T-helper 1 cell treated with Interleukin-12 subunit alpha and Interleukin-12 subunit beta and Interleukin-4 antibody, amounts not matched to agents 30 μg/mL and 1 μg/mL, for 36 hours (primary cell): ENCODE data around the gene ANKRD36C.
"Not testable (repeated sequence)": the region's sequence is repeated elsewhere in the genome, so short reads cannot be mapped to it uniquely, and the experiment has no call there.

Experiments used
- H3K27ac Mint-ChIP-seq: one replicate; pipeline ENCODE4 v1.8.0; 2021; ENCODE audit warnings: mild to moderate bottlenecking, mixed read lengths
- H3K27me3 Mint-ChIP-seq: one replicate; pipeline ENCODE4 v1.8.0; 2021; ENCODE audit warnings: low read depth, mixed read lengths
- H3K36me3 Mint-ChIP-seq: one replicate; pipeline ENCODE4 v1.8.0; 2021; ENCODE audit warnings: low read depth, mixed read lengths
- H3K4me1 Mint-ChIP-seq: one replicate; pipeline ENCODE4 v1.8.0; 2021; ENCODE audit warnings: low read depth, mixed read lengths
- H3K4me3 Mint-ChIP-seq: one replicate; pipeline ENCODE4 v1.8.0; 2021; ENCODE audit warnings: mild to moderate bottlenecking, moderate library complexity, mixed read lengths
- H3K9me3 Mint-ChIP-seq: one replicate; pipeline ENCODE4 v1.8.0; 2021; ENCODE audit warnings: mixed read lengths

ANKRD36C gene

DNA sequence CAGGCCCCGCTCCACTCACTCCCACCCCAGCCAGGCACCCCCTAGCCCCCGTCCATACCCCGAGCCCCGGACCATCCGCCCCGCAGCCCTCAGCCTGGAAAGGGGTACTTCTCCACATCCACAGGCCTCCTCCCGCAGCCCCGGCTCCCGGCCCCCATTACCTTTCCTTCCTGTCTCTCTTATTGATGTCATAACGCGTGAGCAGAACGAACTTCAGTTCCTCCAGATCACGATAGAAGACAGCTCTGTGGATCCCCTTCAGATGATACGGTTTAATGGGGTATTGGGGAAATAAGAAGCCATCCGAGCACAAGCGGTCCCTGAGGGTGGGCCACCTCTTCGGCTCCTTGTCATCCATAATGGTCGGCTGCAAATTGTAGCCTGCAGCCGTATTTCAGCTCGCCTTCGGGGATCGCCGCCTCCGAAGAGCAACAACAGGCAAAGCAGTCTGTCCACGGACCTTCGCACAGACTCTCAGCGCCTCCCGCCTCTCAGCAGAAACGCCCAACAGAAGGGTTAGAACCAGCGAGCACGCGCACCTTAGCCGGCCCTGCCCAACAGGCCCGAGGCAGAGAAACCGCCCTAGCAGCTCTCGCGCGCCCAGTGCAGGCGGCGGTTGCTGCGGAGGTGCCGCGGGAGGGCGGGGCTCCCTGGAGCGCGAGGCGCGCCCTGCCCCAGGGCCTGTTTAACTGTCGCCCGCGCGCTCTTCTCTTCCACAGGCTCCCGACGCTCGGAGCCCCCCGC is at the start of gene ANKRD36C:
ANKRD36C (minus strand) TSS at position 474 of the 744 bp plus-strand sequence; CDS start at position 358, 116 bp downstream.
- H3K36me3 Mint-ChIP-seq, H3K4me1 Mint-ChIP-seq, H3K9me3 Mint-ChIP-seq: not testable (repeated sequence)
- H3K27me3 Mint-ChIP-seq: peaks cover 24% of the 10 kb centered on the region
- H3K27ac Mint-ChIP-seq: peak within 1 kb of the TSS; percentile 98
- H3K4me3 Mint-ChIP-seq: peak within 1 kb of the TSS; percentile 96

DNA sequence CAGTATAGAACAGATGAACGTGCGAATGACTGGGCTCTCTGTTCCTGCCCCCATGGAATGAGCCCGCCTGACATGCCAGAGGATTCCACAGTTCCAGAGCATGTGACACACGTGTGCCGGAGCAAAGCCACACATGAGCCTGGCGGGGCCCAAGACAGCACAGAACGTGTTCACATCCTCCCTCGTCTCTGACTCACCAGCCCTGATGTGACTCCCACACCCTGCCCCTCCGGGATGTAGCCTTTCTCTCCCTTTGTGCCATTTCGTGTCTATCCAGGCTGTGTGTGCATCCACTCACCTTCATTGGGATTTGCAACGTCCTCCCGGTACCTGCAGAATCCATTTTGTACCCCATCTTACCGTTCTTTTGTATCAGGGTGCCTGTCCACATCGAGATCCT is 43.9 kb upstream of the ANKRD36C start:
- H3K36me3 Mint-ChIP-seq, H3K27me3 Mint-ChIP-seq, H3K9me3 Mint-ChIP-seq, H3K27ac Mint-ChIP-seq, H3K4me1 Mint-ChIP-seq, H3K4me3 Mint-ChIP-seq: not testable (repeated sequence)

DNA sequence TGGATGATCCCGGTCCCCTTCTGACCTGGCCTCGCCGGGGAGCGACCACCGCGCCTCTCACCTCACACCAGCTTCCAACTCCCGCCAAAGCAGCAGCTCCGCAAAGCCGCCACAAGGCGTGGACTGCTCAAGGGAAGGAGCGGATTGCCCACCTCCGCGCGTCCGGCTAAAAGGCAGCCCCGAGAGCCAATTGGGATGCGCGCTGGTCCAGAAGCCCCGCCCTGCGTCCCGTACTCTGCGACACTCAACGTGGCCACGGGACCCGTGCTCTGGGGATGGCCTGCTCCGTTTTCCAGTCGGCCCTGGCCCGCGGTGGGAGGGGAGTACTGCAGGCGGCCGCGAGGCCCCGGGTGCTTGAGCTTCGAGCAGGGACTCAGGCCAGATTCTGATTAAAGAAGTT is 43.2 kb upstream of the ANKRD36C start, which contains the start of gene GPAT2:
GPAT2 (minus strand) TSS at position 125 of the 400 bp plus-strand sequence. CDS start 2,557 bp downstream, outside the sequence.
- not testable (repeated sequence) for H3K4me1 Mint-ChIP-seq, H3K27me3 Mint-ChIP-seq, H3K36me3 Mint-ChIP-seq, H3K27ac Mint-ChIP-seq, H3K4me3 Mint-ChIP-seq, H3K9me3 Mint-ChIP-seq

DNA sequence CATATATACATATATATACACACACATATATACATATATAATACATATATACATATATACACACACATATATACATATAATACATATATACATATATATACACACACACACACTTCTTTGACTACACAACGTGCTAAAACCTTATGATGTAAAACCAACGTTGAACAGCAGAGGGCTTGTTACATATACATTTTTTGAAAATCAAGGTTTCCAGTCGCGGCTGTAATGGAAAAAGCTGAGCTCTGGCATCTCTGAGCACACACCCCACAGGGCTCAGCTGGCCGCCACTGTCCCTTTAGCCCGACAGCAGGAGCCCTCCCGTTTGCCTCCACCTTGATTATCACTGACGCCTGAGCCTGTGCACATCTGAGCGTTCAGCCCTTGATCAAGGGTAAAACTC is 42.4 kb upstream of the ANKRD36C start:
- H3K9me3 Mint-ChIP-seq, H3K4me1 Mint-ChIP-seq, H3K27ac Mint-ChIP-seq, H3K27me3 Mint-ChIP-seq, H3K36me3 Mint-ChIP-seq, H3K4me3 Mint-ChIP-seq: not testable (repeated sequence)

DNA sequence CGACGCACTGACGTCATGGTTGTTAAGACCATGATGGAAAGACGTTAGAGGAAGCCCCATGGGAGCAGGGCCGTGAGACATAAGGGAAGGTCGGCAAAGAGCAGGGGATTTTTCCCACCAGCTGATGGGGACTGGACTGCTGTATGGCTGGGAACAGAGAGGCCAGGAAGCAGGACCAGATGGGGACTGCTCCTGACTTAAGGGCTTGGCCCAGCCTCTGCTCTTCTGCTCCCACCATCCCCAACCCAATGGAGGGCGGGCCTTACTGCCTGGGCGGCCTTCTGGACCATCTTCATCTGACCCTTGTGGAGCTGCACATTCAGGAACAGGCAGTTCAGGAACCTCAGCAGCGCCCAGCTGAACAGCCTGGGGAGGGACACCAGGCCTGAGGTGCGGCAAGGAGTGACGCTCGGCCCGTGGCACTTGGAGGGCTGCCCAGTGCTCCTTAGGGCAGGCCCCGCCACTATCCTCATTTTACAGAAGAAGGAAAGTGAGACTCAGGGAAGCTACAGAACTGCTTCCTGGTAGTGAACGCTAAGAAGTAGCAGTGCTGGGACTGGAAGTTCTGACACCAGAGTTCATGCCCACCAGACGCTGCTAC is 36.2 kb upstream of the ANKRD36C start:
- not testable (repeated sequence) for H3K27me3 Mint-ChIP-seq, H3K4me3 Mint-ChIP-seq, H3K4me1 Mint-ChIP-seq, H3K27ac Mint-ChIP-seq, H3K36me3 Mint-ChIP-seq, H3K9me3 Mint-ChIP-seq

DNA sequence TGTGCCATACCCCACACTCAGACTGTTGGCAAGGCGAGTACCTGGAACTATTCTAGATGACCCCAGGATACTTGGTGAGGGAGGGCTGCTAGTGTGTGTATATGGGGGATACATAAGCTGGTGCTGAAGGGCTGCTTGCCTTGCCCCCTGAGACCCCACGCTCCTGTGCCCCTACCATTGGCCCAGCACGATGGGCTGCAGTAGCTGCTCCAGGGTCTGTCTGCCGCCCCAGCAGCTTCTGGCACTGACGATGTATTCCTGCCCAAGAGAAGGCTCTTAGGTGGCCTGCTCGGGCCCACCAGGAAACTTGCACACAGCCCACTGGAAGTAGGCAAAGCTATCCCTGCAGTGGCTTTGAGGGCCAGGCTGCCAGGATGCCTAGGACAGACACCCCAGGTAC is 34.1 kb upstream of the ANKRD36C start:
- H3K36me3 Mint-ChIP-seq, H3K9me3 Mint-ChIP-seq, H3K27me3 Mint-ChIP-seq, H3K4me1 Mint-ChIP-seq, H3K4me3 Mint-ChIP-seq, H3K27ac Mint-ChIP-seq: not testable (repeated sequence)

DNA sequence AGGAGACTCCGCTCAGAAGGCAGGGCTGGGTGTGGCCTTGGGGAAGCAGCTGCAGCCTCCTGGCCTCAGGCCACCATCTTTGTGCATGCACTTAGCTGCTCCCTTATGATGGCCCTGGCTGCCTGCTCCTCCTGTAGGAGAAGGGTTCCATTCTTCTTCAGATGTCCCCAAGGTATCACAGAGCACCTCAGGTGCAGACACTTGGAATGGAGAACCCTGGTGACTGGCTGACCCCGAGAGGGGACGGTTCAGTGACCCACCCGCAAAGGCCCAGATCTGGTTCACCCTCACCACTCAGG is 33.5 kb upstream of the ANKRD36C start:
- Mint-ChIP-seq H3K36me3 (no peaks in the 10 kb centered on the region), H3K27ac (no peak overlapping the region), H3K4me3 (no peak overlapping the region), H3K9me3 (no peaks in the 10 kb centered on the region), H3K4me1 (peaks cover 3% of the 10 kb centered on the region), H3K27me3 (no peaks in the 10 kb centered on the region)

DNA sequence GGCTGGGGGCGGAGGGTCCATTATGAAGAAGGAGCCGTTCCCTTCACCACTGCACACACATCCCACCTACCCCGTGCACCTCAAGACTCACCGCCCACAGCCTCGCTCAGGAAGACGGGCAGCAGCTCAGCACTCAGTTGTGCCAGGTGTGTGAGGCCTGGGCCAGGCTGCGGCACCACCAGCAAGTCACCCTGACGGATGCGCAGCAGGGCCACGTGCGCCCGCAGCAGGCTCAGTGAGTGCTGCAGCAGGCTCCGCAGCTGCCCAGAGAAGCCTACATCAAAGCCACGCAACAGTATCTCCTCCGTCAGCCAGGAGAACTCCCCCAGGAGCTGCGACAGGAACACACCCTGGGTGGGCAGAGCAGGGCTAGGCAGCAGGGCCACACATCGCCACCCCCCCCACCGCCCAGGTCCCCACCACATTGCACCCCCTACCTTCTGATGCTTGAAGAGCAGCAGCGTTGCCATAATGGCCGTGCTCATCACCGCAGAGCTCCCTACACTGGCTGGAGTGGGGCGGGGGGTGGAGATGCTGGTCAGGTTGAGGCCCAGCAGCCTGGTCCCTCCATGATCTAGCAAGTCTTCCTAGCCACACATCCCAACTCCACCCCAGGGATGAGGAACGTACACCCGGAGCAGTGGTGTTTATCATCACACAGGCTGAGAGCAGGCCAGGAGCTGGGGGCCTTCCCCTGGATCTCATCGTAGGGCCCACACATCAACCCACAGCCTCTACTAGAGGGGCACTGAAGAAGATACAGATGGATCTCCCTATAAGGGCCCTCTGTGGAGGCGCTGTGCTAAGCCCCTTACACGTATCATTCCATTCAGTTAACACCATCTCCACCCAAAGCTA is 32.9 kb upstream of the ANKRD36C start:
- Mint-ChIP-seq H3K9me3 (no peaks in the 10 kb centered on the region), H3K27me3 (no peaks in the 10 kb centered on the region), H3K27ac (no peak overlapping the region), H3K4me3 (no peak overlapping the region), H3K36me3 (no peaks in the 10 kb centered on the region), H3K4me1 (peaks cover 4% of the 10 kb centered on the region)

DNA sequence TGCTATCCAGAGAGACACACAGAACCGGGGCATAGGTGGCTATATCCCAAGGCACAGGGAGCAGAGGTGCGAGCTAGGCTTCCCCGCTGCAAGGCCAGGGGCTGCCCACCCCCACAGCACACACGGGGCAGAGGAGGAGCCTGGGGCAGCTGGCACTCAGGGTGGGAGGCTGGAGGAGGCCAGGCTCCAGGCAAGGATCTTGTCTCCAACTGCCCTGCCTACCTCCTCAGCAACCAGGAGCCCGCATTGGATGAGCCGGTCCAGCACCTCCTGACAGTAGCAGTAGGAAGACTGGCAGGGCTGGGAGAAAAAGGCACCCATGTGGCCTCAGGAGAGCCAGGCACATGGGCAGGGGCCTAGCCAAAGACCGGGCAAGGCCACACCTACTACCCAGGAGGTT is 32.1 kb upstream of the ANKRD36C start:
- not testable (repeated sequence) for H3K9me3 Mint-ChIP-seq, H3K4me3 Mint-ChIP-seq, H3K4me1 Mint-ChIP-seq, H3K27ac Mint-ChIP-seq, H3K36me3 Mint-ChIP-seq, H3K27me3 Mint-ChIP-seq

DNA sequence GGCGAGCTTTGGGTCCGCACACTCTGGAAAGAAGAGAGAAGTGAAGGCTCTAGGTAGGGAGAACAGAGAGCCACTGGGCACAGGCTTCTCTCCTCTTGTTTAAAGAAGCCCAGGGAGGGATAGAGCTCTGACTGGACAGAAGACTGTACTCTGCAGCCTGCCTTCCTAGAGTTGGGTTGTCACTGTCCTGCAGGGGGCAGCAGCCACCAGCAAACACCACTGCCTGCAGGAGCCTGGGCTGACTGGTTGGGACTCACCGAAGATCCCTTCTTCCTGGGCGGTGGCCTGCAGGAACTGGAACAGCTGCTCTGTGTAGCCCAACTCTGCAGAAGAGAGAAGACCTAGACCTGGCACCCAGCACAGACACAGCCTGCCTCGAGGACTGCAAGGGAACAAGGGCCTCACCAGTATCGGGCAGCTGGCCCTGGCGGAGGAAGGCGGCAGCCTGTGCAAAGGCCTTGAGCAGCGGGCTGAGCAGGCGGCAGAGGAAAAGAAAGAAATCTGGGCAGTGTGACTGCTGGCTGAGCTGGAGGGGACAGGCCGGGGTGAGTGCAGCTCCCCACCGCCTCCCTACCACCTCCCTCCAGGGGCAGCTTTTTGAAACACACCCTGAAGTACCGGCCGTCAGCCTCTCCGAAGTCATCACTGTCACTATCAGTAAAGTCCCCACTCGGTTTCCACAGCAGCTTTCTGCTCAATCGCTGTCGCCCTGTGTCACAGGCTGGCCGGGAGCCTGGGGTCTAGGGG is 31.2 kb upstream of the ANKRD36C start:
- not testable (repeated sequence) for H3K27ac Mint-ChIP-seq, H3K9me3 Mint-ChIP-seq, H3K4me1 Mint-ChIP-seq, H3K27me3 Mint-ChIP-seq, H3K4me3 Mint-ChIP-seq, H3K36me3 Mint-ChIP-seq

DNA sequence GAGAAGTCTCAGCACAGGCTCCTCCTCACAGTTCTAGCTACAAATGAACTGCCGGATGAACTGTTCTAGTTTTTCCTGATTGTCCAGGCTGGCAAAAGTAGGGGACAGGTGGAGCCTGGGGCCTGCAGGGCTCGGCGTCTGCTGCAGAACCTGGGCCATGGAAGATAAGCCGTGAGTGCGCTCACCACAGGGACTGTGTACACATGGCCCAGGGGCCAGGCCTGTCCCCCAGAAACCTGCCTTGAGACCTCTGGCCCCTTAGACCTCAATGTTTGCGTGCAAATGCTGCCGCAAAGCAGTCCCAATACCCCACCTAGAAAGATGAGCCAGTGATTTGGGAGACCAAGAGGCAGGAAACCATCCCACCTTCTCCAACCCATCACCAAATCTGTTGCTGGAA is 30.5 kb upstream of the ANKRD36C start:
- H3K4me1 Mint-ChIP-seq, H3K9me3 Mint-ChIP-seq, H3K4me3 Mint-ChIP-seq, H3K27me3 Mint-ChIP-seq, H3K27ac Mint-ChIP-seq, H3K36me3 Mint-ChIP-seq: not testable (repeated sequence)

DNA sequence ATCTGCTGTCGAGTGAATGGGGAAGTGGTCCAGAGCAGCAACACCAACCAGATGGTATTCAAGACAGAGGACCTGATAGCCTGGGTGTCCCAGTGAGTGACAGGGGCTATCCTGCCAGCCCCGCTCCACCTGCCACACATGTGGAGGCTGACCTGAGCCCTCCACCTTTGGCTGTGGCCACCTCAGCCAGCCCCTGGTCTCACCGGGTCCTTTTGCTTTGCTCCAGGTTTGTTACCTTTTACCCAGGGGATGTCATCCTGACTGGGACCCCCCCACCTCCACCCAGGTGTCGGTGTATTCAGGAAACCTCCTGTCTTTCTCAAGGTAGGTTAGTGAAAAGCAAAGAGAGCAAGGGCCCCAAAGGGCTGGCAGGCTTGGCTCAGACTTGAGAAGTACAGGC is 29.5 kb upstream of the ANKRD36C start:
- H3K9me3 Mint-ChIP-seq, H3K4me1 Mint-ChIP-seq, H3K27ac Mint-ChIP-seq, H3K36me3 Mint-ChIP-seq, H3K27me3 Mint-ChIP-seq, H3K4me3 Mint-ChIP-seq: not testable (repeated sequence)

DNA sequence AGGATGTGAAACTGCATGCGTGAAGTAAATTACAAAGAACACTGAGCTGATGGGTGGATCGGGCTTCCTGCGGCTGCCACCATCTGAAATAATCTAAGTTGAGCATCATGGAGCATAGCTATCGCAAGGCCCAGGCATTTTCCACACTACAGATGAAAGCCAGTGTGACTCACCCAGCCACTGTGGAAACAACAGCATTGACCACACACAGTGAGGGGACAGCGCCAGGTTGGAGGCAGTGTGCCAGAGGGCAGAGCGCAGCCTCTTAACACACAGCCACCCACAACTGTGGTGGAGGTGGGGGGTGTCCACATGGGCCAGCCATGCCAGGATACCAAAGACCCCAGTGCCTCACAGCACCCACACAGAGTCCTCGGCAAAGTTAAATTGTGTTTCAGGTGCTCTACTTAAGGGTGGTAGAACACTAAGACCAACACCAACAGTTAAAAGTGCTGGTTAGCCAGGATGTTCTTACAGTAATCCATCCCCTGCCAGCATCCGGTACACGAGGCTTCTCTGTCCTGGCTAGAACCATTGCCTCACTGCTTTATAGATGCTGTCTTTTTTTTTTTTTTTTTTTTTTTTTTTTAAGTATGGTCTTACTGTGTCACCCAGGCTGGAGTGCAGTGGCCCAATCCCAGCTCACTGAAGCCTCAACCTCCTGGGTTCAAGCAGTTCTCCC is 28.4 kb upstream of the ANKRD36C start:
- H3K4me3 Mint-ChIP-seq, H3K9me3 Mint-ChIP-seq, H3K4me1 Mint-ChIP-seq, H3K36me3 Mint-ChIP-seq, H3K27me3 Mint-ChIP-seq, H3K27ac Mint-ChIP-seq: not testable (repeated sequence)

DNA sequence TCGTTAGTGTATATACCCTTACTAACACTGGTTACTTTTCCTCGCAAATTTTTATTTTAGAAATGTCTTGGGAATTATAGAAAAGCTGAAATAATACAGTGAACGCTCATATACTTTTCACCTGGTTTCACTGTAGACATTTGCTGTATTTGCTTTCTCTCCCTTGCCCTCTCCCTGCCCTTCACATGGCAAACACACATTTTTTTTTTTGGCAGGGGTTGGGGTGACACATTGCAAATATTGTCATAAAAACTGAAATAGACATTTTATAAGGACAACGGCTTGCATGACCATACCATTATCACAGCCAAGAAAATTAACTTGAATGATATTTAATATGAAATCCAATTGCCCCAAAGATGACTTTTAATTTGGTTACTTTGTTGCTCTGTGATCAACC is 24.7 kb upstream of the ANKRD36C start:
- not testable (repeated sequence) for H3K9me3 Mint-ChIP-seq, H3K36me3 Mint-ChIP-seq, H3K4me3 Mint-ChIP-seq, H3K4me1 Mint-ChIP-seq, H3K27ac Mint-ChIP-seq, H3K27me3 Mint-ChIP-seq
